Caco-2 (cell line): ENCODE results near the gene CACNG6. TPM values are rescaled to one million over a fixed set of nuclear protein-coding genes. Genes with fewer than 3 reads are reported as not detected.

Experiments
- BruUV-seq: library from RNA; stranded (reverse); fragments of 400-500 nt; replicated peaks from 2 replicates; lab custom pipeline; 2021; lab: Mats Ljungman, UMichigan
- CTCF ChIA-PET: fragments of 300-600 bp; sonication (Branson Sonifier 250); formaldehyde crosslinking; loops from one replicate; lab custom pipeline; 2022; ENCODE audit warnings: antibody characterized with exemption; lab: Charles Lee
- POLR2A ChIA-PET: fragments of 300-600 bp; sonication (Branson Sonifier 250); formaldehyde crosslinking; loops from one replicate; lab custom pipeline; 2022; ENCODE audit warnings: antibody characterized with exemption; lab: Charles Lee
- DNase-seq, 2 experiments: peaks; one replicate each; pipeline versions ENCODE4 v3.0.0 to v3.0.0-alpha.2; 2020 to 2022
- H3K27me3 ChIP-seq: replicated peaks from 2 replicates; pipeline ENCODE4 v1.6.0; 2011; ENCODE audit warnings: low read length; ENCODE audit not compliant: control insufficient read depth, insufficient read depth
- H3K36me3 ChIP-seq: 2 replicates; pipeline ENCODE4 v1.5.1; 2011; ENCODE audit warnings: low read length; ENCODE audit not compliant: control insufficient read depth, insufficient read depth
- H3K4me1 ChIP-seq: fragments of 250-450 bp; sonication (Bioruptor Pico); 2 replicates; pipeline ENCODE4 v1.5.1; 2020; ENCODE audit warnings: mild to moderate bottlenecking
- H3K4me3 ChIP-seq: 2 replicates; pipeline ENCODE4 v1.5.1; 2011; ENCODE audit warnings: low read depth, mild to moderate bottlenecking, control low read depth, low read length
- H3K9me3 ChIP-seq: fragments of 250-450 bp; sonication (Bioruptor Pico); 2 replicates; pipeline ENCODE4 v1.5.1; 2020; ENCODE audit warnings: mild to moderate bottlenecking, moderate library complexity
- H3K27ac Mint-ChIP-seq: one replicate; pipeline ENCODE4 v1.8.0; 2022; ENCODE audit warnings: mixed read lengths; ENCODE audit not compliant: unreplicated experiment
- H3K27me3 Mint-ChIP-seq: one replicate; pipeline ENCODE4 v1.8.0; 2022; ENCODE audit warnings: mixed read lengths; ENCODE audit not compliant: insufficient read depth, unreplicated experiment
- H3K36me3 Mint-ChIP-seq: one replicate; pipeline ENCODE4 v1.8.0; 2022; ENCODE audit warnings: mild to moderate bottlenecking, mixed read lengths; ENCODE audit not compliant: insufficient read depth, unreplicated experiment
- H3K4me1 Mint-ChIP-seq: one replicate; pipeline ENCODE4 v1.8.0; 2022; ENCODE audit warnings: low read depth, mixed read lengths; ENCODE audit not compliant: unreplicated experiment
- H3K4me3 Mint-ChIP-seq: one replicate; pipeline ENCODE4 v1.8.0; 2022; ENCODE audit warnings: mild to moderate bottlenecking, moderate library complexity, mixed read lengths; ENCODE audit not compliant: unreplicated experiment
- H3K9me3 Mint-ChIP-seq: one replicate; pipeline ENCODE4 v1.8.0; 2022; ENCODE audit warnings: mixed read lengths; ENCODE audit not compliant: unreplicated experiment
- intact Hi-C: fragments of 100-400 bp; cut with micrococcal nuclease; formaldehyde crosslinking; loops from one replicate; pipeline ENCODE4 v1.10.0; 2022; ENCODE audit not compliant: unreplicated experiment
- total RNA-seq: library from RNA; stranded (reverse); gene quantifications from 2 replicates; pipeline ENCODE4 v1.2.3, GENCODE V29; 2022
- TF ChIP-seq, protein P1 (sequence below), 2 experiments: fragments of 200-600 bp in 1 of 2; IDR thresholded peaks; 1 replicate in 1 of 2; 2 replicates in 1 of 2; pipeline versions ENCODE4 v1.5.1 to v1.8.0; 2011 to 2022; ENCODE audit warnings: antibody characterized with exemption in 1 of 2, control low read depth in 1 of 2, inconsistent platforms in 1 of 2, low read depth in 1 of 2, low read length in 1 of 2, mild to moderate bottlenecking in 1 of 2, moderate library complexity in 1 of 2; ENCODE audit not compliant: insufficient read depth in 1 of 2, severe bottlenecking in 1 of 2, unreplicated experiment in 1 of 2

CACNG6 gene
- total RNA-seq, 1 experiment from 2014 or later, result 1.4 TPM

DNA sequence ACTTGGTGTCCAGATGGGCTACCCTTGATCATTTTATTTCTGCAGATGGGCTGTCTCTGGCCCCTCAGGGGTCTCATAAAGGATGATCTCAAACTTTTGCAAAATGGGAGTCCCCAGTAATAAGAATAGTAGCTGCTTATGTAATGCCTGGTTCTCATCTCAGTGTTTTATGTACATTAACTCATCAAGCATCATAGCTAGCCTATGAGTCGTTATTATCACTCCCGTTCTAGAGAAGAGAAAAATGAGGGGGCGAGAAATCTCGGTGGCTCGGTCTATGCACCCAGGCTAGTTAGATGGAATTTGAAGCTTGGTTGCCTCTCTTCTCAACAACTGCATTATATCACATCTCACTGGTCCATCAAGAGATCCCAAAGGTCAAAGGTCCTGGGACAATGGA lies 3.4 kb downstream of the CACNG6 start:
- Mint-ChIP-seq H3K4me3 (no peak overlapping the region), H3K27ac (no peak overlapping the region), H3K4me1 (no peaks in the 10 kb centered on the region), H3K9me3 (no peaks in the 10 kb centered on the region), H3K36me3 (no peaks in the 10 kb centered on the region), H3K27me3 (no peaks in the 10 kb centered on the region)
- TF ChIP-seq, protein P1, sequence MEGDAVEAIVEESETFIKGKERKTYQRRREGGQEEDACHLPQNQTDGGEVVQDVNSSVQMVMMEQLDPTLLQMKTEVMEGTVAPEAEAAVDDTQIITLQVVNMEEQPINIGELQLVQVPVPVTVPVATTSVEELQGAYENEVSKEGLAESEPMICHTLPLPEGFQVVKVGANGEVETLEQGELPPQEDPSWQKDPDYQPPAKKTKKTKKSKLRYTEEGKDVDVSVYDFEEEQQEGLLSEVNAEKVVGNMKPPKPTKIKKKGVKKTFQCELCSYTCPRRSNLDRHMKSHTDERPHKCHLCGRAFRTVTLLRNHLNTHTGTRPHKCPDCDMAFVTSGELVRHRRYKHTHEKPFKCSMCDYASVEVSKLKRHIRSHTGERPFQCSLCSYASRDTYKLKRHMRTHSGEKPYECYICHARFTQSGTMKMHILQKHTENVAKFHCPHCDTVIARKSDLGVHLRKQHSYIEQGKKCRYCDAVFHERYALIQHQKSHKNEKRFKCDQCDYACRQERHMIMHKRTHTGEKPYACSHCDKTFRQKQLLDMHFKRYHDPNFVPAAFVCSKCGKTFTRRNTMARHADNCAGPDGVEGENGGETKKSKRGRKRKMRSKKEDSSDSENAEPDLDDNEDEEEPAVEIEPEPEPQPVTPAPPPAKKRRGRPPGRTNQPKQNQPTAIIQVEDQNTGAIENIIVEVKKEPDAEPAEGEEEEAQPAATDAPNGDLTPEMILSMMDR (IDR thresholded peaks at IDR 0.05; ENCODE audit: insufficient read depth in 1 of 2, low read depth in 1 of 2, low read length in 1 of 2, severe bottlenecking in 1 of 2, unreplicated experiment in 1 of 2), result no peak
- ChIA-PET CTCF (interaction anchor here (0.6 kb wide), 2 partner anchors 74 to 175 kb away, joined by 3 read pairs; no protein-coding TSS in a partner anchor), POLR2A (no interaction called here)
- Histone ChIP-seq H3K9me3 (no peaks in the 10 kb centered on the region), H3K4me1 (no peaks in the 10 kb centered on the region), H3K36me3 (no peaks in the 10 kb centered on the region), H3K4me3 (no peak overlapping the region), H3K27me3 (no peaks in the 10 kb centered on the region)
- no TSS peak for BruUV-seq
- intact Hi-C loops, result no loop called here
- DNase-seq, result no peak

DNA sequence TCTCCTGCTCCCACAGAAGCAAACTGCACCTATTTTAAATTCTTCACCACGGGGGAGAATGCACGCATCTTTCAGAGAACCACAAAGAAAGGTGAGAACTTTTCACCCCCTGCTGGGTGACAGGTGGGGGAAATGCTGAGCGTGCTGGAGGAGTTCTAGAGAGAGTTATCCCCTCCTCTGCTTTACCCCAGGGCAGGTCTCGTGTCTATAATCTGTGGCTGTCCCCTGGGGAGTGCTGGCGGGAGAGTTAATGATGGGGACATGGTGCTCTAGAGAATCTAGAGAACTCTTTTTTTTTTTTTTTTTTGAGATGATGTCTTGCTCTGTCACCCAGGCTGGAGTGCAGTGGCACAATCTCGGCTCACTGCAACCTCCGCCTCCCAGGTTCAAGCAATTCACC lies 6.8 kb downstream of the CACNG6 start:
- DNase-seq, result no peak
- Mint-ChIP-seq H3K4me1 (no peaks in the 10 kb centered on the region), H3K4me3 (no peak overlapping the region), H3K36me3 (no peaks in the 10 kb centered on the region), H3K27me3 (no peaks in the 10 kb centered on the region), H3K27ac (no peak overlapping the region), H3K9me3 (no peaks in the 10 kb centered on the region)
- H3K27me3 ChIP-seq, result no peaks in the 10 kb centered on the region
- ChIA-PET POLR2A (no interaction called here), CTCF (interaction anchor here (1.6 kb wide), 1 partner anchor 26 kb away, joined by 5 read pairs; no protein-coding TSS in a partner anchor)
- intact Hi-C loops, result no loop called here
- H3K9me3 ChIP-seq, result no peaks in the 10 kb centered on the region
- H3K4me3 ChIP-seq, result no peak overlapping the region
- no TSS peak for BruUV-seq
- TF ChIP-seq, protein P1 (IDR thresholded peaks at IDR 0.05; ENCODE audit: insufficient read depth in 1 of 2, low read depth in 1 of 2, low read length in 1 of 2, severe bottlenecking in 1 of 2, unreplicated experiment in 1 of 2), result no peak
- H3K36me3 ChIP-seq, result no peaks in the 10 kb centered on the region
- no peaks in the 10 kb centered on the region for H3K4me1 ChIP-seq

DNA sequence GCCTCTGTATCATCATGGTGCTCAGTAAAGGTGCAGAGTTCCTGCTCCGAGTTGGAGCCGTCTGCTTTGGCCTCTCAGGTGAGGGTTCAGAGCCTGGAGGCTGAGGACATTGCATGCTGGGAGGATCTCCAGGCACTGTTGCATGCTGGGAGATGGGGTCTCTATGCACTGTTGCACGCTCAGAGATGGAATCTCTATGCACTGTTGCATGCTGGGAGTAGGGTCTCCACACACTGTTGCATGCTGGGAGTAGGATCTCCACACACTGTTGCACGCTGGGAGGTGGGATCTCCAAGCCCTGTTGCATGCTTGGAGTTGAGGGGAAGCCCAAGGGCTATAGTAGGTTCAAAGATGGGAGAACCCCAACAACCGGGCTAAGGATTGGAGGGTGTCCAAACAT lies 8.3 kb downstream of the CACNG6 start:
- H3K27ac Mint-ChIP-seq, result no peak overlapping the region
- H3K36me3 ChIP-seq, result no peaks in the 10 kb centered on the region
- no peaks in the 10 kb centered on the region for H3K4me1 Mint-ChIP-seq
- H3K9me3 Mint-ChIP-seq, result no peaks in the 10 kb centered on the region
- POLR2A ChIA-PET, result no interaction called here
- H3K4me1 ChIP-seq, result no peaks in the 10 kb centered on the region
- no peaks in the 10 kb centered on the region for H3K9me3 ChIP-seq
- CTCF ChIA-PET, result no interaction called here
- H3K4me3 ChIP-seq, result no peak overlapping the region
- TF ChIP-seq, protein P1 (IDR thresholded peaks at IDR 0.05; ENCODE audit: insufficient read depth in 1 of 2, low read depth in 1 of 2, low read length in 1 of 2, severe bottlenecking in 1 of 2, unreplicated experiment in 1 of 2), result no peak
- no peaks in the 10 kb centered on the region for H3K27me3 ChIP-seq
- no peak overlapping the region for H3K4me3 Mint-ChIP-seq
- intact Hi-C loops, result no loop called here
- DNase-seq, result no peak
- no peaks in the 10 kb centered on the region for H3K36me3 Mint-ChIP-seq
- no TSS peak for BruUV-seq
- no peaks in the 10 kb centered on the region for H3K27me3 Mint-ChIP-seq
